Testis (tissue), 2 donors: ENCODE data around the gene HEXIM1.

ENCODE experiments used
- CTCF ChIP-seq, 3 experiments: fragments of 450-650 bp in 2 of 3; fragments of 200-600 bp in 1 of 3; sonication (generic) in 1 of 3; IDR thresholded peaks; one replicate each; pipeline ENCODE4 v1.5.1; 2016 to 2019; ENCODE audit warnings: antibody characterized with exemption in 3 of 3, mild to moderate bottlenecking in 2 of 3, moderate library complexity in 1 of 3
- POLR2A ChIP-seq: fragments of 450-650 bp; IDR thresholded peaks from one replicate; pipeline ENCODE4 v1.6.1; 2017; ENCODE audit warnings: antibody characterized with exemption, mild to moderate bottlenecking, moderate library complexity

- TF ChIP-seq CTCF (IDR thresholded peaks at IDR 0.05) = no peak
- TF ChIP-seq POLR2A = no peak
Measured at GRCh38 chr17:45117848-45118646, 30.2 kb upstream of the HEXIM1 start.
